ENCODE results near the gene FSTL5. TPM values are rescaled to one million over a fixed set of nuclear protein-coding genes. Genes with fewer than 3 reads are reported as not detected.

Gene FSTL5
- total and polyA plus RNA-seq, 10 of the 15 experiments (the other 5 are each of a cell fraction or from before 2014, with no cell fraction given) = 0.04 to 2.4 (median 0.08) TPM; not detected in 4

GRCh38 chr4:161505141-161505540 is 658.7 kb downstream of the FSTL5 start (continued):
- TF ChIP-seq PRDM15 (CRISPR knock-in tag; IDR thresholded peaks at IDR 0.05) = no peak
- no peak for TF ChIP-seq POLR2AphosphoS5 (IDR thresholded peaks at IDR 0.05; ENCODE audit: low read length)
- no peak for TF ChIP-seq TAF1 (IDR thresholded peaks at IDR 0.05; ENCODE audit: borderline replicate concordance, low read depth, low read length)

- no TSS peak for BruUV-seq (replicated peaks)
- ATAC-seq (no peak), FAIRE-seq (no peak), DNase-seq (ENCODE audit: low read depth, low spot score) (no peak)
- in situ Hi-C loops (cut with MboI) = no loop called here
- Histone ChIP-seq H3K4me1 (ENCODE audit: control insufficient read depth, insufficient read depth, low read length) (no peaks in the 10 kb centered on the region), H3K9me3 (replicated peaks; ENCODE audit: control insufficient read depth, insufficient read depth, low read length) (no peaks in the 10 kb centered on the region), H4K20me1 (ENCODE audit: control insufficient read depth, insufficient read depth) (no peaks in the 10 kb centered on the region), H2AFZ (ENCODE audit: control insufficient read depth, low read depth, low read length) (no peak overlapping the region), H3K27me3 (replicated peaks in 1 of 2; ENCODE audit: control insufficient read depth in 2 of 2, insufficient read depth in 2 of 2, low read length in 1 of 2) (no peaks in the 10 kb centered on the region), H3K36me3 (ENCODE audit: control insufficient read depth in 2 of 2, insufficient read depth in 2 of 2, low read length in 1 of 2) (no peaks in the 10 kb centered on the region), H3K9ac (ENCODE audit: control insufficient read depth, insufficient read depth, low read length) (no peak overlapping the region), H3K4me3 (no peak overlapping the region), H3K79me2 (ENCODE audit: control insufficient read depth, insufficient read depth, low read length) (no peaks in the 10 kb centered on the region), H3K4me2 (ENCODE audit: control insufficient read depth, insufficient read depth) (no peak overlapping the region), H3K27ac (ENCODE audit: control insufficient read depth, insufficient read depth) (no peak overlapping the region)
- no peak for TF ChIP-seq RB1 (IDR thresholded peaks at IDR 0.05; ENCODE audit: borderline replicate concordance)
- no peak for TF ChIP-seq EGR1 (IDR thresholded peaks at IDR 0.05; ENCODE audit: borderline replicate concordance in 1 of 2, low read depth in 2 of 2, low read length in 2 of 2)
- TF ChIP-seq NRF1 (conservative IDR thresholded peaks at IDR 0.05; ENCODE audit: low read depth, low read length) = no peak
- CTCF ChIA-PET = no interaction called here
- POLR2A ChIA-PET = no interaction called here
- SMC1A ChIA-PET (ENCODE audit: uncharacterized antibody, unreplicated experiment) = no interaction called here
- RAD21 ChIA-PET (ENCODE audit: unreplicated experiment) = no interaction called here
- intact Hi-C loops (cut with micrococcal nuclease; ENCODE audit: unreplicated experiment) = no loop called here
Observed at GRCh38 chr4:161498155-161498554, 665.6 kb downstream of the FSTL5 start.

Data from GM12878 (cell line).